GM19238 (cell line): ENCODE results near the gene GPR153.

Source experiments
- DNase-seq: peaks from one replicate; pipeline ENCODE4 v3.0.0; 2011; ENCODE audit warnings: low spot score; ENCODE audit not compliant: insufficient read length

The GPR153 gene

GRCh38 chr1:6205849-6206519, 54.9 kb downstream of the GPR153 start, which contains the start of gene RNF207:
RNF207 (plus strand) TSS chr1:6206119; CDS start chr1:6206536, 417 bp downstream.
- peak; percentile 86 for DNase-seq

GRCh38 chr1:6202256-6202655, 58.6 kb downstream of the GPR153 start:
- no peak for DNase-seq

- DNase-seq = no peak
Observed at GRCh38 chr1:6200188-6200809, 60.6 kb downstream of the GPR153 start.

- DNase-seq = peak; percentile 88
Observed at GRCh38 chr1:6199298-6200187, 61.4 kb downstream of the GPR153 start, which contains the start of gene RPL22. RPL22 (minus strand) TSS chr1:6199595; CDS start chr1:6199573, 22 bp downstream.

GRCh38 chr1:6198646-6199297, 62.1 kb downstream of the GPR153 start:
- DNase-seq = no peak

- no peak for DNase-seq
Observed at GRCh38 chr1:6197746-6198427, 63.0 kb downstream of the GPR153 start.
